Cardiac fibroblast (primary cell): ENCODE data around the gene ICAM2.

Source experiments
- DNase-seq, 2 donors: peaks; one replicate each; pipeline versions ENCODE4 v3.0.0 to v3.0.0-alpha.2; 2010; ENCODE audit warnings: low read depth in 2 of 2
- H3K4me3 ChIP-seq, 2 donors: replicated peaks in 1 of 2; 1 replicate in 1 of 2; 2 replicates in 1 of 2; pipeline ENCODE4 v1.5.1; 2011; ENCODE audit warnings: low read depth in 2 of 2, low read length in 2 of 2, mild to moderate bottlenecking in 2 of 2, moderate library complexity in 1 of 2
- TF ChIP-seq, protein P1 (sequence below): IDR thresholded peaks from one replicate; pipeline ENCODE4 v1.5.1; 2011; ENCODE audit warnings: low read depth, mild to moderate bottlenecking, low read length, inconsistent platforms

The ICAM2 gene

DNA sequence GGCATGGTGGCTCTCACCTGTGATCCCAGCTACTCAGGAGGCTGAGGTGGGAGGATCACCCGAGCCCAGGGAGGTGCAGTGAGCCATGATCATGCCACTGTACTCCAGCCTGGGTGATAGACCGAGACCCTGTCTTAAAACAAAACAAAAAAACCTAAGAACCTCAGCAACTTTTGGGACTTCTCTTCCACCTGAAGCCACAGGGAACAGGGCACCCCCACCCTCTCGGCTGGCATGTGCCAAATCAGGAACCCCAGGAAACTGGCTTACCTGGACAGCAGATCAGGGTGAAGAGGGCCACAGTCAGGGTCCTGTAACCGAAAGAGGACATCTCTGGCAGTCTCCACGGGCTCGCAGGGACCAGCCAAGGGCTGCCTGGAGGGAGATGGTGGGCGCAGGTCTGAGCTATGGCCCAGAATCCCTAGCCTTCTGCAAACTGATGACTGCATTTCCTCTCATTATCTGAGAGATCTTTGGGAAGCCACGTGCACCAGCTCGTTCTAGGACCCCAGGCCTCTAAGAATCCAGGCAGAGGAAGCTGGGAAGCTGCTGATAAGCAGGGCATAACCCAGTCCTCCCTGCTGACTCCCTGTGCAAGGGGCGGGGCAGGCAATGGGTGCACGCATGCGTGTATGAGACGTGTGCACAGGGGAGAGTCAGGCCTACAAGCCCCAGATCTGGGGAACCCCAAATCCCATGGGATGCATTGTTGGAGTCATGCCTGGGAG, 13.9 kb downstream of the ICAM2 start:
- DNase-seq: peak in 1 of 2 donors; percentile 70
- H3K4me3 ChIP-seq: no peak overlapping the region
- TF ChIP-seq, protein P1, sequence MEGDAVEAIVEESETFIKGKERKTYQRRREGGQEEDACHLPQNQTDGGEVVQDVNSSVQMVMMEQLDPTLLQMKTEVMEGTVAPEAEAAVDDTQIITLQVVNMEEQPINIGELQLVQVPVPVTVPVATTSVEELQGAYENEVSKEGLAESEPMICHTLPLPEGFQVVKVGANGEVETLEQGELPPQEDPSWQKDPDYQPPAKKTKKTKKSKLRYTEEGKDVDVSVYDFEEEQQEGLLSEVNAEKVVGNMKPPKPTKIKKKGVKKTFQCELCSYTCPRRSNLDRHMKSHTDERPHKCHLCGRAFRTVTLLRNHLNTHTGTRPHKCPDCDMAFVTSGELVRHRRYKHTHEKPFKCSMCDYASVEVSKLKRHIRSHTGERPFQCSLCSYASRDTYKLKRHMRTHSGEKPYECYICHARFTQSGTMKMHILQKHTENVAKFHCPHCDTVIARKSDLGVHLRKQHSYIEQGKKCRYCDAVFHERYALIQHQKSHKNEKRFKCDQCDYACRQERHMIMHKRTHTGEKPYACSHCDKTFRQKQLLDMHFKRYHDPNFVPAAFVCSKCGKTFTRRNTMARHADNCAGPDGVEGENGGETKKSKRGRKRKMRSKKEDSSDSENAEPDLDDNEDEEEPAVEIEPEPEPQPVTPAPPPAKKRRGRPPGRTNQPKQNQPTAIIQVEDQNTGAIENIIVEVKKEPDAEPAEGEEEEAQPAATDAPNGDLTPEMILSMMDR: no peak

DNA sequence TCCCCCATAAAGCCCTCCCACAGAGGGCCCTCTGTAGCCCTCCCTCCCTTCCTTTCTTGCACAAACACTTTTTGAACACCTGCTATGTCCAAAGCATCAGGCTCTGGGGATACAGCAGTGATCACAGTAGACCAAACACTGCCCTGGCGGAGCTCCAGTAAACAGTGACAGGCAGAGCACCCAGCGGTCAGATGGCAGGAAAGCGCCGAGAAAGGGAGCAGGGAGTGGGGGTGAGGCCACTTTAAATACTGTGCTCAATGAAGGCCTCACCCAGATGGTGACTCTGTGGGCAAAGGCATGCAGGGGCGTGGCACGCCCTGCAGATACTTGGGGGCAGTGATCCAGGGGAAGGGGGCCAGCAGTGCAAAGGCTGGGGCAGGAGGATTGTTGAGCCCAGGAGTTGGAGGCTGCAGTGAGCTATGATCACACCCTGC, 14.7 kb downstream of the ICAM2 start:
- DNase-seq: no peak
- TF ChIP-seq, protein P1: no peak
- no peak overlapping the region for H3K4me3 ChIP-seq

DNA sequence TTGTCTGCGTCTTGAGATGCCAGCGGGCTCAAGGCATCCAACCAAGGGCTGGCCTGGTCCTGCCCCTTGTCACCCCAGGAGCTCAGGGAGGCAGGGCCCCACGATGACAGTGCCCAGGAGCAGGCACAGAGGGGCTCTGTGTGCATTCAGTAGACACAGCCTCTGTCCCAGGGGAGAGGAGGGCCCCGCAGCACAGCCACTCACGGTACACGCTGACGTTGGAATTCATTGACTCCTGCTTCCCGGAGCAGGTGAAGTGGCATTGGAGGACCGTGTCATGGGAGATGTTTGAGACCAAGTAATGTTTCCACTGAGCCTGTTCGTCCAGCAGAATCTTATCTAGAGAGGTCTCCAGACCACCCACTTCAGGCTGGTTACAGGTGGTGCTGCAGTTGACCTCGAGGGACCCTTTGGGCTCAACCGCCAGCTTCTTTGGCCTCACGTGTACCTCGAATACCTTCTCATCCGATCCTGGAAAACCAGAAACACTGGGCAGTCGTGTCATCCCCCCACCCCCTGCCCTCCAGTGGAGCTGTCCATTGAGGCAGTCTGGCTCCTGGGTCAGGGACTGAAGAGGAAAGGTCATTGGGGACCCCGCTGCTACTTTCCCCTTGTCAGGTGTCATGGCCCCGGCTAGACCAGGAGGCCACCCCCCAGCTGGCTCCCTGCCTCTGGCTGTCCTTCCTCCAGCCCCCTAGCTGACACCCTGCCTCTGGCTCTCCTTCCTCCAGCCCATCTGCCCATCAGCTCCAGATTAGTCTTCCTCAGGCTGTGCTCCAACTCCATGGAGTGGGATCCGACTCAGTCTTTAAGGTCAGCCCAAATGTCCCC, 15.3 kb downstream of the ICAM2 start:
- no peak overlapping the region for H3K4me3 ChIP-seq
- TF ChIP-seq, protein P1: no peak
- DNase-seq: no peak

DNA sequence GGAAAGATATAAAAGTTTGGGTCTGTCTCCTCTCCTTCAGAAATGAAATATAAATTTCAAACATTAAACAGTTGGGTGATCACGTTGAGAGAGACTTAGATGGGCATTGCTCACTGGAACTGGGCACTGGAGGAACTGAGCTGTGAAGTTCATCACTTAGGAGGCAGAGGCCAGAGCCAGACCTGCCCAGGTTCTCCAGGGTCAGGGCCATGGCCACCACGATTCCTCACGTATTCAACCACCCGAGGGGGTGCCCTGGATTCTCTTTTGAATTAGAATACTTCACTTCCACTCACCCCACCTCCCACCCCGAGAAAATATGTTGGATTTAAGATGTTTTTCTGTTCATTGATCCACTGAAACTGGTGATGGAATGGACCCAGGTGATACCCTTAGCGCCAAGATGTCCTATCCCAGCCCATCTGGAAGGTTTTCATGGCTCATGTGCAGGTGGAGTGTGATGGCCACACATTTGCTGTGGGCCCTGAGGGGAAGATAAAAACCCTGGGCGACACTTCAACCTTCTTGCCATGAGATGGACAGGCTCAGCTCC, 16.1 kb downstream of the ICAM2 start:
- no peak for DNase-seq
- TF ChIP-seq, protein P1: no peak
- H3K4me3 ChIP-seq: no peak overlapping the region

DNA sequence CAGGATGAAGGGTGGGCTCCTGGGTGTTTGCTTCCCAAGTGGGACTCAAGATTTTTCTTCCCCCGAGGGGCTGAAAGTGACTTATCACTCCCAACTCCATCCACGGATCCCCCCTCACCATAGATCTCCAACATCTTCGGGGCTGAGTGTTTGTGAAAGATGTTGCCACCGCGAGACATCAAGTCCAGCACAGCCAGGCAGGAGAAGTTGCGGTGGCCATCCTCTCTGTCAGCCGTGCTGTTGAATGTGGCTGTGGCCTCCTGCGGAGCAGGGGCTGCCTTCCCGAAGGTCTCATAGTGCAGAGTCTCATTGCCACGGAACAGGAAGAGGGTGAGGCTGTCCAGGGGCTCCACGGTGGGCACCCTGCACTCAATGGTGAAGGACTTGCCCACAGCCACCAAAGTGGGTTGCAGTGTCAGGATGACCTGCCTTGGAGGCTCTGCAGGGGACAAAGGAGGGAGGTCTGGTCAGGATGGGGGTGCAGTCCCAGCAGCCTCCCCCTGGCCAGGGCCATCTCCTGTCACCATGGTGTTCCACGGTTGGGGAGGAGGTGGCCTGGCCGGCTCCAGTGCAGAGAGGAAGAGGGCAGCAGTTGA, 16.8 kb downstream of the ICAM2 start:
- TF ChIP-seq, protein P1: no peak
- H3K4me3 ChIP-seq: no peak overlapping the region
- DNase-seq: no peak

DNA sequence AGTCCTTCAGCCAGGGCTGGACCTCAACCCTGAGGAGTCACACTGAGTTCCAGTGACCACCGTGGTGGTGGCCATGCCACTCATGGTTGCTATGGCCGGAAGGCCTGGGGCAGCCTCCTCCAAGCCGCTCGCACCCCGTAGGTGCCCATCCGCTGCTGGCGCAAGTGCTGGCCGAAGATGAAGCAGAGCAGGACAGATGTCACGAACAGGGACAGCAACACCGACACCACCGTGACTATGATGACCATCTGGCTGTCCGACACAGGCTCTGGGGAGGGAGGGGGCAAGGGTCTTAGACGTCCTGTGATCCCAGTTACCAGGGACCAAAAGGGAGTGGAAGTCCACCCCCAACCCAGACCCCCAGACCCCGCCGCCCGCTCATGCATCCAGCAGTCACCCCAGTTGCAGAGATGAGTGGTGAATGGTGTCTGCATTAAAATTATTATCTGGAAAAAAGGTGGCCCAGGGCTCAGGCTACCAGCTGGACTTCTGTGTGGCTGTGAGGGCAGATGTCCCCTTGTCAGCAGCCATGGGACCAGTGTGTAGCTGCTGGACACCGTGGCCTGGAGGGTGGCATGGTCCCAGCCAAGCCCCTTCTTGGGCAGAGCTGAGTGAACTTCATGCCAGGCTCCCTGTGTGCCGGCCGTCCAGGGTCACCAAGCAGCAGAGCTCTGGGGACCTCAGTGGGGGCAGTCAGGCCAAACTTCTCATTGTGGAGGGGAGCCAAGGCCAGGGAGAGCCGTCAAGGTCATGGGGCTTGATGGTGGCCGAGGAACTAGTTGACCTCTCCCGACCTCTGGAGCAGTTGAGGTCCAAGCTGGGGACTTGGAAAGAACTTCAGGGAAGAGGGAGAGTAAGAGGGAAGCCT, 17.5 kb downstream of the ICAM2 start:
- H3K4me3 ChIP-seq: no peak overlapping the region
- DNase-seq: no peak
- TF ChIP-seq, protein P1: no peak
